HG02970 (cell line): Measurements from ENCODE around the gene AKIP1.
A peak's percentile ranks its signal among the peaks of the same experiment; 100 is the strongest.

ENCODE experiments used
- ATAC-seq: cut with Tn5 transposase; IDR thresholded peaks from one replicate; pipeline ENCODE4 v1.9.1; 2021; ENCODE audit warnings: mild to moderate bottlenecking, moderate library complexity, moderate number of reproducible peaks; ENCODE audit not compliant: unreplicated experiment, low FRiP score

The AKIP1 gene

GRCh38 chr11:8947230-8947943 lies 36.4 kb downstream of the AKIP1 start:
- no peak for ATAC-seq

DNA sequence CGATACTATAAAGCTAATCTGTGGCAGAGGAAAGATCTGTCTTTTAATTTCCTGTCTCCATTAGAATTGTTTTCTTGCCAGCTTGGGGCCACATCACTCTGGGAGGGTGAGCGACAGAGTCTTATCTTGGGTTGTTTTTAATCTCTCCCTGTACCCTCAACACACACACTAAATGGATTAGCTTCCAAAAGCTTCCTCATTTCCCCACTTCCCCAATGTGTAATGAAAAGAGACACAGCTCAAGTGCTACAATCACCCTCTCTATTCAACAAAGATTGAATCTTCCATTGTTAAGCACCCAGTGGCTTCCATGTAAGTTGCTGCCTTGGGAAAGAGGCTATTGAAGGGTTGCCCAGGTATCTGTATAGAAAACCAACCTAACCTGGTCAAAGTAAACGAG lies 37.9 kb downstream of the AKIP1 start:
- no peak for ATAC-seq

DNA sequence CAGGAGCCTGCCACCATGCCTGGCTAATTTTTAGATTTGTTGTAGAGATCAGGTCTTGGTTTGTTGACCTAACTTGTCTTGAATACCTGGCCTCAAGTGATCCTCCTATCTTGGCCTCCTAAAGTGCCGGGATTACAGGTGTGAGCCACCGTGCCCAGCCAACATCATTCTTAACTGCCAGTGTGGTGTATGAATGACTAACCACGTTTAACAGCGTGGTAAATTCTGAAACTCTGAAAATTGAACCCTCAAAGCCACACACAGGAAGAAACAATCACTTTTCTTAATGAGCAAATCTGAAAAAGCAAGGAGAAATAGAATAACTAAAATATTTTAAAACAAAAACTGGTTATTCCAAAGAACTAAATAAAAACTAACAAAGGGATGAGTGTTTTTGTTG lies 45.9 kb downstream of the AKIP1 start:
- no peak for ATAC-seq

DNA sequence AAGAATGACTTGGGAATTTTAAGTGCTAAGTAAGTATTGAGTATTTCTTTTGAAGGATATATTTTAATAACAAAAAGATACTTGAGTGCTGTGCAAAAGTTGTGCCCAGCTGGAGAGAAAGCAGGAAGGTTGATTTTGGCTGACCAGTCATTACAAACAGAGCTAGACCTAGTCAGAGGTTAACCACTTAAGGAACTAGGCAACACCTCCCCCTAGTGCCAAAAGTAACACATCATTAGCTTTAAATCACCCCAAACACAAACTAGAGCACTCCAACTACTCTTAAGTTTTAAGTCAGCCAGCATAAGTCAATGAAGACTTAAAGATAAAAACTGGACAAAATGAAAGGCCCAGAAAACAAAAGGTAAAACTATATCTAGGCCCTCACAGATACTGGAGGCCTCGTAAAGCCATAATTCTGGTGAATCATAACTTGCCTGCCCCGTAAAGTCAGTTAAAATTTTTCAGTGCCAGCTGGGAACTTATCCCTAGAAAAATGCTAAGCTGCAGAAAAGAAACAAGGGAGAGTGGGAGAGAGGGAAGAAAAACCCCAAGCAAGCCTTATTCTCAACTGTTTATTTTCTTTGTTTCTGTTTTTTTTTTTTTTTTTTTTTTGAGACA lies 48.7 kb downstream of the AKIP1 start:
- ATAC-seq, result no peak

GRCh38 chr11:8961401-8961800 lies 50.4 kb downstream of the AKIP1 start:
- ATAC-seq, result no peak

GRCh38 chr11:8962841-8963240 lies 51.9 kb downstream of the AKIP1 start:
- no peak for ATAC-seq

DNA sequence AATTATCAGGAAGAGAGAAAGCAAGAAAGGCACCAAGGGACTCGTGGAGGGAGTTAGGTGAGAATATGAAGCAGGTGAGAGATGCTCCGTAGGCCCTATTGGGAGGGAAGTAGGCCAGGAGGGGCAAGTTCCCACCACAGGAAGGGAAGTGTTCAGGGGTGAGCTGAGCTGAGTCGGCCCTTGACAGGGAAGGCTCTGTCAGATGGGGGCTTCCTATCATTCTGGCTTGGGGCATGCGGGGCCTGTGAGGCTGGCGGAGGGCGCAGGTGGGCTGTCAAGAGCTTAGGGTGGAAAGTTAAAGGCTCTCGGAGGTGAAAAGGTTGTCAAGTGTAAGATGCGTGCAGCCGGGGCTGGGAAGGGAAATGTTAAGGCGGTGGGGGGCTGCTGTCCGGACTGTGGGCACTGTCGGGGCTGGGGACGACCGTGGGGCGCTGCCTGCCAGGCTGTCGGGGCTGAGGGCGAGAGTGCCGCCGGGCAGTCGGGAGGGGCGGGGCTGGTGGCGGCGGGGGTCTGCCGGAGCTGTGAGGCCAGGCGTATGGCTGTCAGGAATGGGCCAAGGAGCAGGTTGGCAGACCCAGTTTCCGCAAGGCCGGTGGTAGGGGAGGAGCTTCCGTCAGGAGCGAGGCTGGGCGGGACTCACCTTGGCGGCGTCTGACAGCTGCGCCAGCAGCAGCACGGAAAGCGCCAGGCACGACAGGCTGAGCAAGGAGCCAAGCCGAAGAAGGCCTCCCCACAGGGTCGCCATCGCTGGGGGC lies 52.8 kb downstream of the AKIP1 start:
- ATAC-seq, result peak; percentile 52

- ATAC-seq, result peak; percentile 74
Measured at GRCh38 chr11:8964324-8965320, 53.6 kb downstream of the AKIP1 start, which contains the start of gene TMEM9B. Gene TMEM9B (minus strand): TSS chr11:8964442. CDS start chr11:8964313, 129 bp downstream.

- ATAC-seq, result no peak
Measured at GRCh38 chr11:8967184-8967583, 56.2 kb downstream of the AKIP1 start.
